Right lobe of liver (tissue), 4 donors: ENCODE measurements around the gene SHISA9.

Source experiments
- POLR2A ChIP-seq: fragments of 450-650 bp; IDR thresholded peaks from one replicate; pipeline ENCODE4 v1.6.1; 2017; ENCODE audit warnings: antibody characterized with exemption, mild to moderate bottlenecking
- TF ChIP-seq, protein P1 (sequence below), 4 donors: fragments of 200-600 bp in 3 of 4; fragments of 450-650 bp in 1 of 4; IDR thresholded peaks; one replicate each; pipeline versions ENCODE4 v1.5.1 to v1.8.0; 2016 to 2022; ENCODE audit warnings: antibody characterized with exemption in 4 of 4, mild to moderate bottlenecking in 2 of 4
- donor health status: DM: no; HTN: no; CAD: no.
- donor health status: DM: no; HTN: no; CAD: no.
- donor health status: DM: no; HTN: yes; CAD: no.

DNA sequence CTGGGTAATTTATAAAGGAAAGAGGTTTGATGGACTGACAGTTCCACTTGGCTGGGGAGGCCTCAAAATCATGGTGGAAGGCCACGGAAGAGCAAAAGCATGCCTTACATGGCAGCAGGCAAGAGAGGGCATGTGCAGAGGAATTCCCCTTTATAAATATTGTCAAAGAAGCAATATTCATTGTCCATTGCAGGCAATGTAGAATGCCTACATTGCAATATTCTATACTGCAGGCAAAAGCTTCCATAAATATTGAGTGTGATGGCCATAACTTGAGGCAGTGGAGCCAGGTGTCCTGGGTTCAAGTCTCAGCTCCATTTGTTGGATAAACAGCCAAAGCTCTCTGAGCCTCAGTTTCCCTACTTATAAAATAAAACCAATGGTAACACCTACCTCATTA lies 322.3 kb downstream of the SHISA9 start:
- TF ChIP-seq, protein P1, sequence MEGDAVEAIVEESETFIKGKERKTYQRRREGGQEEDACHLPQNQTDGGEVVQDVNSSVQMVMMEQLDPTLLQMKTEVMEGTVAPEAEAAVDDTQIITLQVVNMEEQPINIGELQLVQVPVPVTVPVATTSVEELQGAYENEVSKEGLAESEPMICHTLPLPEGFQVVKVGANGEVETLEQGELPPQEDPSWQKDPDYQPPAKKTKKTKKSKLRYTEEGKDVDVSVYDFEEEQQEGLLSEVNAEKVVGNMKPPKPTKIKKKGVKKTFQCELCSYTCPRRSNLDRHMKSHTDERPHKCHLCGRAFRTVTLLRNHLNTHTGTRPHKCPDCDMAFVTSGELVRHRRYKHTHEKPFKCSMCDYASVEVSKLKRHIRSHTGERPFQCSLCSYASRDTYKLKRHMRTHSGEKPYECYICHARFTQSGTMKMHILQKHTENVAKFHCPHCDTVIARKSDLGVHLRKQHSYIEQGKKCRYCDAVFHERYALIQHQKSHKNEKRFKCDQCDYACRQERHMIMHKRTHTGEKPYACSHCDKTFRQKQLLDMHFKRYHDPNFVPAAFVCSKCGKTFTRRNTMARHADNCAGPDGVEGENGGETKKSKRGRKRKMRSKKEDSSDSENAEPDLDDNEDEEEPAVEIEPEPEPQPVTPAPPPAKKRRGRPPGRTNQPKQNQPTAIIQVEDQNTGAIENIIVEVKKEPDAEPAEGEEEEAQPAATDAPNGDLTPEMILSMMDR (IDR thresholded peaks at IDR 0.05): no peak
- TF ChIP-seq POLR2A: no peak
